K562 (cell line): ENCODE measurements around the gene SLC31A2. TPM values are rescaled to one million over a fixed set of nuclear protein-coding genes. Genes with fewer than 3 reads are reported as not detected.
A peak's percentile ranks its signal among the peaks of the same experiment; 100 is the strongest.
"Not testable (repeated sequence)": the region's sequence is repeated elsewhere in the genome, so short reads cannot be mapped to it uniquely, and the experiment has no call there.

Experiments
- ATAC-seq: fragments of 200-7000 bp; cut with Tn5 transposase; 3 replicates; pipeline ENCODE4 v1.9.1; 2020; ENCODE audit warnings: moderate library complexity
- BruUV-seq: library from RNA; stranded (reverse); fragments of 400-500 nt; replicated peaks from 2 replicates; lab custom pipeline; 2021; lab: Mats Ljungman, UMichigan
- CTCF ChIA-PET: fragments of 300-600 bp; formaldehyde crosslinking; extraction: SDS; loops from one replicate; lab custom pipeline; 2021; ENCODE audit warnings: low intra/inter-chr PET ratio; lab: Yijun Ruan, JAX
- POLR2A ChIA-PET: fragments of 300-600, 350-650 bp; sonication (Branson Sonifier 250); formaldehyde crosslinking; extraction: SDS; loops from one replicate; lab custom pipeline; 2021; ENCODE audit warnings: antibody characterized with exemption, inconsistent platforms; lab: Yijun Ruan, JAX
- DNase-seq, 4 experiments: peaks; one replicate each; pipeline versions ENCODE4 v3.0.0 to v3.0.0-alpha.2; 2011 to 2018; ENCODE audit warnings: low spot score in 3 of 4, mixed read lengths in 3 of 4; ENCODE audit errors: extremely low read depth in 1 of 4
- FAIRE-seq: peaks from 2 replicates; lab custom pipeline; 2011; peaks lifted over from hg19 to GRCh38; lab: Jason Lieb, UNC
- H2AFZ ChIP-seq: 2 replicates; pipeline ENCODE4 v1.6.0; 2011; ENCODE audit warnings: low read depth, low read length, control low read depth, inconsistent platforms
- H3K27ac ChIP-seq: fragments of 200-600 bp; 3 replicates; pipeline ENCODE4 v1.8.0; 2011; ENCODE audit warnings: low read depth, mild to moderate bottlenecking, control low read depth, inconsistent platforms, low read length, moderate library complexity, mixed read lengths; ENCODE audit errors: extremely low read depth
- H3K27me3 ChIP-seq, 2 experiments: fragments of 300-600 bp in 1 of 2; 2 replicates in 1 of 2; 3 replicates in 1 of 2; pipeline versions ENCODE4 v1.6.0 to v1.8.0; 2011; ENCODE audit warnings: inconsistent platforms in 2 of 2, low read length in 2 of 2, mild to moderate bottlenecking in 1 of 2, mixed read lengths in 1 of 2, moderate library complexity in 1 of 2; ENCODE audit not compliant: control insufficient read depth in 2 of 2, insufficient read depth in 2 of 2
- H3K36me3 ChIP-seq: fragments of 300-600 bp; 3 replicates; pipeline ENCODE4 v1.8.0; 2011; ENCODE audit warnings: mild to moderate bottlenecking, low read length, inconsistent platforms; ENCODE audit not compliant: control insufficient read depth, insufficient read depth
- H3K4me1 ChIP-seq, 2 experiments: fragments of 200-600 bp in 1 of 2; replicated peaks in 1 of 2; 2 replicates in 1 of 2; 3 replicates in 1 of 2; pipeline versions ENCODE4 v1.5.1 to v1.8.0; 2011; ENCODE audit warnings: inconsistent platforms in 2 of 2, low read length in 2 of 2, mild to moderate bottlenecking in 1 of 2, mixed read lengths in 1 of 2, moderate library complexity in 1 of 2; ENCODE audit not compliant: control insufficient read depth in 2 of 2, insufficient read depth in 2 of 2
- H3K4me2 ChIP-seq: 2 replicates; pipeline ENCODE4 v1.6.1; 2011; ENCODE audit warnings: low read length, control low read depth, inconsistent platforms, mixed read lengths; ENCODE audit not compliant: insufficient read depth
- H3K4me3 ChIP-seq: fragments of 200-600 bp; sonication (generic), shearing (Covaris generic); 2 replicates; pipeline ENCODE4 v1.5.1; 2016; ENCODE audit warnings: control low read depth, inconsistent platforms
- H3K79me2 ChIP-seq: fragments of 200-600 bp; 3 replicates; pipeline ENCODE4 v1.8.0; 2011; ENCODE audit warnings: low read length, inconsistent platforms; ENCODE audit not compliant: control insufficient read depth, insufficient read depth
- H3K9ac ChIP-seq, 2 experiments: 2 replicates each; pipeline versions ENCODE4 v1.6.0 to v1.6.1; 2011; ENCODE audit warnings: low read depth in 2 of 2, low read length in 2 of 2, control low read depth in 1 of 2, inconsistent platforms in 1 of 2, mild to moderate bottlenecking in 1 of 2, mixed read lengths in 1 of 2; ENCODE audit not compliant: insufficient read depth in 1 of 2
- H3K9me1 ChIP-seq: one replicate; pipeline ENCODE4 v1.6.0; 2011; ENCODE audit warnings: inconsistent platforms, mild to moderate bottlenecking, low read length, moderate library complexity; ENCODE audit not compliant: control insufficient read depth, insufficient read depth
- H3K9me3 ChIP-seq: replicated peaks from 2 replicates; pipeline ENCODE4 v1.5.1; 2011; ENCODE audit warnings: low read depth, low read length, inconsistent platforms; ENCODE audit not compliant: control insufficient read depth, insufficient read depth
- H4K20me1 ChIP-seq: replicated peaks from 2 replicates; pipeline ENCODE4 v1.6.1; 2011; ENCODE audit warnings: low read length, inconsistent platforms, mixed read lengths; ENCODE audit not compliant: control insufficient read depth, insufficient read depth
- HNRNPLL ChIP-seq: fragments of 200-400 bp; formaldehyde crosslinking; IDR thresholded peaks from 2 replicates; pipeline ENCODE4 v1.6.1; 2017; ENCODE audit warnings: low read length, low read depth, mild to moderate bottlenecking; ENCODE audit not compliant: poor library complexity, severe bottlenecking
- LEF1 ChIP-seq: fragments of 450-650 bp; IDR thresholded peaks from 2 replicates; pipeline ENCODE4 v1.6.1; 2016; ENCODE audit warnings: mild to moderate bottlenecking
- MYNN ChIP-seq, 2 experiments: sonication (generic); formaldehyde crosslinking in 1 of 2; IDR thresholded peaks; 2 replicates each; pipeline versions ENCODE4 v1.5.0 to v1.6.1; 2016 to 2020; ENCODE audit warnings: antibody characterized with exemption in 1 of 2, missing genetic modification reagents in 1 of 2
- PCBP1 ChIP-seq: fragments of 200-400 bp; formaldehyde crosslinking; IDR thresholded peaks from 2 replicates; pipeline ENCODE4 v1.6.1; 2018; ENCODE audit warnings: mild to moderate bottlenecking, low read depth, low read length; ENCODE audit not compliant: poor library complexity, severe bottlenecking
- SMC3 ChIP-seq: conservative IDR thresholded peaks from 2 replicates; pipeline ENCODE4 v1.6.1; 2011; ENCODE audit warnings: low read depth, low read length, improper control_type of control experiment; ENCODE audit not compliant: insufficient read depth
- SP1 ChIP-seq: sonication (generic); formaldehyde crosslinking; IDR thresholded peaks from 2 replicates; pipeline ENCODE4 v1.8.1; 2022; ENCODE audit warnings: mild to moderate bottlenecking, missing genetic modification reagents
- ZNF431 ChIP-seq: sonication (generic); formaldehyde crosslinking; IDR thresholded peaks from 2 replicates; pipeline ENCODE4 v1.8.0; 2022; ENCODE audit warnings: mild to moderate bottlenecking, missing genetic modification reagents
- WGBS: fragments of 100-300 bp; shearing (Covaris generic); methylation state at CpG from one replicate; pipeline ENCODE4 v1.1.6; 2016; ENCODE audit warnings: low coverage, mixed read lengths; ENCODE audit not compliant: insufficient coverage; ENCODE audit errors: missing lambda C conversion rate; 5-methylcytosine and 5-hydroxymethylcytosine counted together
- in situ Hi-C: fragments of 300-500 bp; cut with MboI; formaldehyde crosslinking; loops from 4 replicates; pipeline ENCODE4 v1.15.0; 2018; ENCODE audit warnings: inconsistent platforms, mixed read lengths
- intact Hi-C: fragments of 100-400 bp; cut with micrococcal nuclease; formaldehyde crosslinking; loops from 2 replicates; pipeline ENCODE4 v1.14.2; 2022
- polyA plus RNA-seq, 8 experiments: library from polyadenylated mRNA; depleted of rRNA in 4 of 8; stranded (reverse) in 5 of 8; unstranded in 3 of 8; fragments of >200 nt; fragmentation: Nextera tagmentation in 2 of 8; fragmentation: Illumina TruSeq in 1 of 8; extraction: Ambion mirVana in 2 of 8; extraction: Trizol in 1 of 8; gene quantifications; 2 replicates each; pipeline versions ENCODE4 v1.2.1 to v1.2.3, GENCODE V29; 2011 to 2014; ENCODE audit warnings: inconsistent platforms in 1 of 8, missing spikeins in 1 of 8
- total RNA-seq, 7 experiments: library from RNA; depleted of rRNA in 6 of 7; stranded (reverse); fragments of >200 nt in 6 of 7; fragmentation: Illumina TruSeq in 2 of 7; extraction: Trizol in 2 of 7; gene quantifications; 2 replicates each; pipeline versions ENCODE4 v1.2.1 to v1.2.3, GENCODE V29; 2011 to 2021; ENCODE audit warnings: low replicate concordance in 1 of 7
- TF ChIP-seq, protein P1 (sequence below): fragments of 250-450 bp; sonication (Bioruptor Pico); IDR thresholded peaks from 2 replicates; pipeline ENCODE4 v1.4.0; 2020
- TF ChIP-seq, protein P2 (sequence below): sonication (generic); formaldehyde crosslinking; IDR thresholded peaks from 2 replicates; pipeline ENCODE4 v1.8.0; 2023; ENCODE audit warnings: mild to moderate bottlenecking, missing genetic modification reagents

The SLC31A2 gene
- total and polyA plus RNA-seq, 9 of the 15 experiments (the other 6 are each of a cell fraction or from before 2014, with no cell fraction given): 1.5 to 4.3 (median 2.3) TPM

DNA sequence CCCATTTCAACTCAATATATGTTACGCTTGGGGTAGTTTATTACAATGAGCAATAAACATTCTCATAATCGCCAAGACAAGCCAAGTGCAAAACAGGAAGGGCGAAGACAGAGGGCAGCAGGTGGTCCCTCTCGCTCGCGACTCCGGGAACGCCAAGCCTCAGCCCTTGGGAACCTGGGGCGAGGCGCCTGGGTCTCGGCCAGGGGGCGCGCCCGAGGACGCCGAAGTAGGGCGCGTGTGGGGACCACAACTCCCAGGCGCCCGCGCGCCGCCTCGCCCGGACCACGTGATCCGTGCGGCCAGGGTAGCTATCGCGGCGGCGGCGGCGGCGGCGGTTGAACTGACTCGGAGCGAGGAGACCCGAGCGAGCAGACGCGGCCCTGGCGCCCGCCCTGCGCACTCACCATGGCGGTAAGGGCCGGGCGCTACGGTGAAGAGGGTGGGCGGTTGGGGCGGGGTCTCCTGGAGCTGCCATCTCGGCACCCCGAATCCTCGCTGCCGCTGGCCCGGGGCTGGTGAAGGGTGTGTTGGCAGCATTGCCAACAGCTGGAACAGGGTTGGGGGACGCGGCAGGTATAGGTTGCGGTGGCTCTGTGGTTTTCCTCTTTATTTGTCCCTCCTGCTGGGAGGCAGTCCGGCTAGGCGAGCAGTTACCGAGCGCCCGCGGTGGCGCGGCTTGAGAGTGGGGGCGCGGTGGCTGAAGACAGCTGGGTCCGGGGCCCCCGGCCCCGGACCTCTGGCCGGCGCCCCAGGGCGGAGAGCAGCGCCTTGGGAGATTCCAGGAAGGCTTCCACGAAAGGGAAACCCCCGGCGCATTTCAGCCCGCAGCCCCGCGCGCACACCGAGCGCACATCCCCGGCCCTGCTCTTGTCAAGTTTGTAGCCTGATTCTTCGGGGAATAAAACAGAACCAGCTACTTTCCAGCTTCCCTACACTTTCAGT lies at the start of gene SLC31A2 (continued):
- TF ChIP-seq HNRNPLL: peak; percentile 29
- TF ChIP-seq LEF1: no peak
- 0 out of 2 replicates have a peak, but pooled peaks have one; percentile 29 for TF ChIP-seq ZNF431
- TF ChIP-seq PCBP1: no peak
- TF ChIP-seq, protein P1, sequence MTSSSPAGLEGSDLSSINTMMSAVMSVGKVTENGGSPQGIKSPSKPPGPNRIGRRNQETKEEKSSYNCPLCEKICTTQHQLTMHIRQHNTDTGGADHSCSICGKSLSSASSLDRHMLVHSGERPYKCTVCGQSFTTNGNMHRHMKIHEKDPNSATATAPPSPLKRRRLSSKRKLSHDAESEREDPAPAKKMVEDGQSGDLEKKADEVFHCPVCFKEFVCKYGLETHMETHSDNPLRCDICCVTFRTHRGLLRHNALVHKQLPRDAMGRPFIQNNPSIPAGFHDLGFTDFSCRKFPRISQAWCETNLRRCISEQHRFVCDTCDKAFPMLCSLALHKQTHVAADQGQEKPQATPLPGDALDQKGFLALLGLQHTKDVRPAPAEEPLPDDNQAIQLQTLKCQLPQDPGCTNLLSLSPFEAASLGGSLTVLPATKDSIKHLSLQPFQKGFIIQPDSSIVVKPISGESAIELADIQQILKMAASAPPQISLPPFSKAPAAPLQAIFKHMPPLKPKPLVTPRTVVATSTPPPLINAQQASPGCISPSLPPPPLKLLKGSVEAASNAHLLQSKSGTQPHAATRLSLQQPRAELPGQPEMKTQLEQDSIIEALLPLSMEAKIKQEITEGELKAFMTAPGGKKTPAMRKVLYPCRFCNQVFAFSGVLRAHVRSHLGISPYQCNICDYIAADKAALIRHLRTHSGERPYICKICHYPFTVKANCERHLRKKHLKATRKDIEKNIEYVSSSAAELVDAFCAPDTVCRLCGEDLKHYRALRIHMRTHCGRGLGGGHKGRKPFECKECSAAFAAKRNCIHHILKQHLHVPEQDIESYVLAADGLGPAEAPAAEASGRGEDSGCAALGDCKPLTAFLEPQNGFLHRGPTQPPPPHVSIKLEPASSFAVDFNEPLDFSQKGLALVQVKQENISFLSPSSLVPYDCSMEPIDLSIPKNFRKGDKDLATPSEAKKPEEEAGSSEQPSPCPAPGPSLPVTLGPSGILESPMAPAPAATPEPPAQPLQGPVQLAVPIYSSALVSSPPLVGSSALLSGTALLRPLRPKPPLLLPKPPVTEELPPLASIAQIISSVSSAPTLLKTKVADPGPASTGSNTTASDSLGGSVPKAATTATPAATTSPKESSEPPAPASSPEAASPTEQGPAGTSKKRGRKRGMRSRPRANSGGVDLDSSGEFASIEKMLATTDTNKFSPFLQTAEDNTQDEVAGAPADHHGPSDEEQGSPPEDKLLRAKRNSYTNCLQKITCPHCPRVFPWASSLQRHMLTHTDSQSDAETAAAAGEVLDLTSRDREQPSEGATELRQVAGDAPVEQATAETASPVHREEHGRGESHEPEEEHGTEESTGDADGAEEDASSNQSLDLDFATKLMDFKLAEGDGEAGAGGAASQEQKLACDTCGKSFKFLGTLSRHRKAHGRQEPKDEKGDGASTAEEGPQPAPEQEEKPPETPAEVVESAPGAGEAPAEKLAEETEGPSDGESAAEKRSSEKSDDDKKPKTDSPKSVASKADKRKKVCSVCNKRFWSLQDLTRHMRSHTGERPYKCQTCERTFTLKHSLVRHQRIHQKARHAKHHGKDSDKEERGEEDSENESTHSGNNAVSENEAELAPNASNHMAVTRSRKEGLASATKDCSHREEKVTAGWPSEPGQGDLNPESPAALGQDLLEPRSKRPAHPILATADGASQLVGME (CRISPR knock-in tag): 0 out of 2 replicates have a peak, but pooled peaks have one; percentile 14
- TF ChIP-seq, protein P2, sequence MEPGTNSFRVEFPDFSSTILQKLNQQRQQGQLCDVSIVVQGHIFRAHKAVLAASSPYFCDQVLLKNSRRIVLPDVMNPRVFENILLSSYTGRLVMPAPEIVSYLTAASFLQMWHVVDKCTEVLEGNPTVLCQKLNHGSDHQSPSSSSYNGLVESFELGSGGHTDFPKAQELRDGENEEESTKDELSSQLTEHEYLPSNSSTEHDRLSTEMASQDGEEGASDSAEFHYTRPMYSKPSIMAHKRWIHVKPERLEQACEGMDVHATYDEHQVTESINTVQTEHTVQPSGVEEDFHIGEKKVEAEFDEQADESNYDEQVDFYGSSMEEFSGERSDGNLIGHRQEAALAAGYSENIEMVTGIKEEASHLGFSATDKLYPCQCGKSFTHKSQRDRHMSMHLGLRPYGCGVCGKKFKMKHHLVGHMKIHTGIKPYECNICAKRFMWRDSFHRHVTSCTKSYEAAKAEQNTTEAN (CRISPR knock-in tag): no peak; the same call in 1 of the 2 replicates
- 0 out of 2 replicates have a peak, but pooled peaks have one; percentile 26 for TF ChIP-seq SMC3
- TF ChIP-seq MYNN (IDR thresholded peaks at IDR 0.05): no peak
- no peak for TF ChIP-seq MYNN (CRISPR knock-in tag; IDR thresholded peaks at IDR 0.05)
- peak; percentile 58; the same call in 1 of the 2 replicates for TF ChIP-seq SP1
- TF ChIP-seq, all 486 proteins: peak for 107

DNA sequence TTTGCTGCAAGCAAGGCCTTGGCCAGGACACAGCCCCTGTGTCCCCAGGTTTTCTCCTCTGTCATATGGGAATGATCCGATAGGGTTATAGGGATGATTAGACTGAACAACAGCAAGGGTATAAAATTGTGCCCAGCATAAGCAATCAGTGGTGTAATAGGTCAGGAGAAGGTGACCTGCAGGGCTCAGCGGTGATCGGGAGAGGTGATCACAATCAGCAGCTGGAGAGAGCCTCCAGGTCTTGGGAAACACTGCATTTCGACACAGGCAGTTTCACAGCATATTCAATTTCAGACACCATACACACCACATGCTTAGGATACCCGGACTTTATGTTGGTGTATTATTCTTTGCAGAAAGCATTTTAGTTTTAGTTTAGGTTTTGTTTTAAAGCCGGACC lies 45.5 kb upstream of the SLC31A2 start:
- H3K4me3 ChIP-seq, CTCF ChIA-PET, H3K27ac ChIP-seq, intact Hi-C loops, H3K79me2 ChIP-seq, H2AFZ ChIP-seq, H3K36me3 ChIP-seq, H3K9ac ChIP-seq, in situ Hi-C loops, H4K20me1 ChIP-seq, H3K27me3 ChIP-seq, BruUV-seq, H3K9me1 ChIP-seq, FAIRE-seq, DNase-seq, H3K4me2 ChIP-seq, ATAC-seq, H3K4me1 ChIP-seq, POLR2A ChIA-PET, H3K9me3 ChIP-seq: not testable (repeated sequence)
- no CpG with 5 or more reads among the region's 6 CpGs for WGBS
